ENCODE measurements around the gene ARL3. TPM values are rescaled to one million over a fixed set of nuclear protein-coding genes. Genes with fewer than 3 reads are reported as not detected.

The ARL3 gene
- total RNA-seq, 2 experiments from 2014 or later: 0.99 to 1.3 TPM

GRCh38 chr10:102673236-102673818, 40.9 kb downstream of the ARL3 start:
- no peaks in the 10 kb centered on the region for H3K36me3 Mint-ChIP-seq (ENCODE audit: low read depth)
- H3K27ac Mint-ChIP-seq: peak overlapping the region; percentile 94
- Histone ChIP-seq H3K36me3 (ENCODE audit: insufficient read depth, low read length) (no peaks in the 10 kb centered on the region), H3K4me1 (ENCODE audit: insufficient read depth, low read length) (peaks cover 72% of the 10 kb centered on the region), H3K27ac (ENCODE audit: low read depth in 1 of 2, low read length in 2 of 2) (peak overlapping the region; percentile 54 to 66), H3K4me3 (ENCODE audit: low read length) (peak overlapping the region; percentile 48), H3K27me3 (ENCODE audit: control insufficient read depth in 1 of 2, insufficient read depth in 2 of 2, low read length in 2 of 2) (no peaks in the 10 kb centered on the region), H3K9me3 (ENCODE audit: control insufficient read depth in 1 of 2, insufficient read depth in 1 of 2, low read length in 2 of 2) (no peaks in the 10 kb centered on the region)
- ATAC-seq (ENCODE audit: poor library complexity) (no peak), DNase-seq (peak in 1 of 14 experiments; percentile 12)
- ChIA-PET POLR2A (interaction anchor here (0.6 to 7.3 kb wide), 16 partner anchors 9 to 504 kb away, joined by 3 to 134 read pairs (median 4); partner anchors contain the start of genes ARL3, SFXN2, SUFU and TRIM8), CTCF (interaction anchor here (1.5 to 5.6 kb wide), 4 partner anchors 19 to 89 kb away, joined by 3 to 30 read pairs (median 14); partner anchors contain the start of genes ARL3, SFXN2 and TRIM8)
- no peaks in the 10 kb centered on the region for H3K9me3 Mint-ChIP-seq
- H3K4me3 Mint-ChIP-seq: peak overlapping the region; percentile 69
- intact Hi-C loops (cut with DNase I, micrococcal nuclease): no loop called here
- peaks cover 73% of the 10 kb centered on the region for H3K4me1 Mint-ChIP-seq (ENCODE audit: low read depth)
- no peak for TF ChIP-seq CTCF (IDR thresholded peaks at IDR 0.05)
- no peaks in the 10 kb centered on the region for H3K27me3 Mint-ChIP-seq

- H3K27me3 ChIP-seq (ENCODE audit: control insufficient read depth in 1 of 2, insufficient read depth in 2 of 2, low read length in 2 of 2): no peaks in the 10 kb centered on the region
- H3K4me1 ChIP-seq (ENCODE audit: insufficient read depth, low read length): peaks cover 62% of the 10 kb centered on the region
- H3K4me3 ChIP-seq (ENCODE audit: low read length): no peak overlapping the region
- H3K36me3 ChIP-seq (ENCODE audit: insufficient read depth, low read length): no peaks in the 10 kb centered on the region
- Mint-ChIP-seq H3K9me3 (no peaks in the 10 kb centered on the region), H3K27me3 (no peaks in the 10 kb centered on the region), H3K36me3 (ENCODE audit: low read depth) (no peaks in the 10 kb centered on the region), H3K4me3 (peak overlapping the region; percentile 25), H3K4me1 (ENCODE audit: low read depth) (peaks cover 61% of the 10 kb centered on the region), H3K27ac (no peak overlapping the region)
- ChIA-PET CTCF (no interaction called here), POLR2A (interaction anchor here (1.0 to 1.3 kb wide), 4 partner anchors 10 to 43 kb away, joined by 3 to 6 read pairs (median 4); partner anchors contain the start of genes ARL3, SFXN2 and TRIM8)
- H3K27ac ChIP-seq (ENCODE audit: low read depth in 1 of 2, low read length in 2 of 2): no peak overlapping the region
- ATAC-seq (ENCODE audit: poor library complexity) (no peak), DNase-seq (no peak)
- H3K9me3 ChIP-seq (ENCODE audit: control insufficient read depth in 1 of 2, insufficient read depth in 1 of 2, low read length in 2 of 2): no peaks in the 10 kb centered on the region
- TF ChIP-seq CTCF (IDR thresholded peaks at IDR 0.05): no peak
- intact Hi-C loops (cut with DNase I, micrococcal nuclease): no loop called here
Observed at GRCh38 chr10:102670871-102671434, 43.2 kb downstream of the ARL3 start.

- peaks cover 2% of the 10 kb centered on the region for H3K36me3 ChIP-seq (ENCODE audit: insufficient read depth, low read length)
- DNase-seq: no peak
- no peaks in the 10 kb centered on the region for H3K9me3 ChIP-seq (ENCODE audit: control insufficient read depth in 1 of 2, insufficient read depth in 1 of 2, low read length in 2 of 2)
- ATAC-seq (ENCODE audit: poor library complexity): no peak
- Mint-ChIP-seq H3K36me3 (ENCODE audit: low read depth) (no peaks in the 10 kb centered on the region), H3K27me3 (no peaks in the 10 kb centered on the region), H3K4me1 (ENCODE audit: low read depth) (peaks cover 53% of the 10 kb centered on the region), H3K27ac (peak overlapping the region; percentile 12), H3K4me3 (no peak overlapping the region), H3K9me3 (no peaks in the 10 kb centered on the region)
- no peak for TF ChIP-seq CTCF (IDR thresholded peaks at IDR 0.05)
- peaks cover 56% of the 10 kb centered on the region for H3K4me1 ChIP-seq (ENCODE audit: insufficient read depth, low read length)
- ChIA-PET CTCF (interaction anchor here (1.0 to 2.1 kb wide), 2 partner anchors 10 to 25 kb away, joined by 9 to 16 read pairs; partner anchors contain the start of gene TRIM8), POLR2A (interaction anchor here (1.0 to 2.7 kb wide), 5 partner anchors 10 to 44 kb away, joined by 3 to 20 read pairs (median 6); partner anchors contain the start of genes ARL3, SFXN2 and TRIM8)
- no peaks in the 10 kb centered on the region for H3K27me3 ChIP-seq (ENCODE audit: control insufficient read depth in 1 of 2, insufficient read depth in 2 of 2, low read length in 2 of 2)
- H3K4me3 ChIP-seq (ENCODE audit: low read length): no peak overlapping the region
- intact Hi-C loops (cut with DNase I, micrococcal nuclease): no loop called here
- H3K27ac ChIP-seq (ENCODE audit: low read depth in 1 of 2, low read length in 2 of 2): no peak overlapping the region
Observed at GRCh38 chr10:102670065-102670670, 44.0 kb downstream of the ARL3 start.

All from CD4-positive, alpha-beta T cell (primary cell).